Neural crest cell (in vitro differentiated cells): ENCODE measurements around the gene PLB1. TPM values are rescaled to one million over a fixed set of nuclear protein-coding genes. Genes with fewer than 3 reads are reported as not detected.
"Not testable (repeated sequence)": the region's sequence is repeated elsewhere in the genome, so short reads cannot be mapped to it uniquely, and the experiment has no call there.

Source experiments
- DNase-seq: peaks from one replicate; pipeline ENCODE4 v3.0.0; 2021; ENCODE audit warnings: low read depth, mixed read lengths, low spot score
- H3K27ac Mint-ChIP-seq: one replicate; pipeline ENCODE4 v1.8.0; 2021; ENCODE audit warnings: mild to moderate bottlenecking, mixed read lengths; ENCODE audit not compliant: unreplicated experiment
- H3K27me3 Mint-ChIP-seq: 2 replicates; pipeline ENCODE4 v1.8.0; 2021; ENCODE audit warnings: low read depth, mild to moderate bottlenecking, mixed read lengths
- H3K36me3 Mint-ChIP-seq: 2 replicates; pipeline ENCODE4 v1.8.0; 2021; ENCODE audit warnings: low read depth, mild to moderate bottlenecking, mixed read lengths
- H3K4me1 Mint-ChIP-seq: 2 replicates; pipeline ENCODE4 v1.8.0; 2021; ENCODE audit warnings: mixed read lengths
- H3K4me3 Mint-ChIP-seq: one replicate; pipeline ENCODE4 v1.8.0; 2021; ENCODE audit warnings: mild to moderate bottlenecking, mixed read lengths
- H3K9me3 Mint-ChIP-seq: 2 replicates; pipeline ENCODE4 v1.8.0; 2021; ENCODE audit warnings: mixed read lengths
- total RNA-seq: library from RNA; stranded (reverse); gene quantifications from 2 replicates; pipeline ENCODE4 v1.2.1, GENCODE V29; 2021
- TF ChIP-seq, protein P1 (sequence below): fragments of 200-600 bp; sonication (generic); conservative IDR thresholded peaks from 2 replicates; pipeline ENCODE4 v1.5.0; 2021; ENCODE audit warnings: antibody characterized with exemption, mild to moderate bottlenecking

Gene PLB1
- total RNA-seq, 1 donor from 2014 or later: 0.16 TPM

DNA sequence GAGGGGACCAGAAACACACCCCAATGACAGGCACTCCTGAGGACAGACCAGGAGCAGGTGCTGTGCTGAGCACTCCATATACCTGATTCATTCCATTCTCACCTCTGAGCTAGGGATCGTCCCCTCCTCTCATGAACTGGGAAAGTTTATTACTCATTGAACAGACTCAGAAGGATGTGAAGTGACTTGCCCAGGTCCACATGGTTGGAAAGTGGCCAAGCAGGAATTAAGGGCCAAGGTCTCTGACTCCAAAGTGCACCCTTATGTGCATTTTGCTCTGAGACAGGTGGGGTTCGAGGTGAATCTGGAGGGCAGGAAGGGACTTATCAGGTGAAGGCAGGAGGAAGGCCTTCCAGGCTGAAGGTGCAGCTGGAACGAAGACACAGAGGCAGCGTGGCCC, 25.1 kb upstream of the PLB1 start:
- Mint-ChIP-seq H3K36me3 (no peaks in the 10 kb centered on the region), H3K27ac (peak overlapping the region; percentile 72), H3K4me1 (no peaks in the 10 kb centered on the region), H3K4me3 (no peak overlapping the region), H3K27me3 (no peaks in the 10 kb centered on the region), H3K9me3 (no peaks in the 10 kb centered on the region)
- DNase-seq: no peak
- TF ChIP-seq, protein P1, sequence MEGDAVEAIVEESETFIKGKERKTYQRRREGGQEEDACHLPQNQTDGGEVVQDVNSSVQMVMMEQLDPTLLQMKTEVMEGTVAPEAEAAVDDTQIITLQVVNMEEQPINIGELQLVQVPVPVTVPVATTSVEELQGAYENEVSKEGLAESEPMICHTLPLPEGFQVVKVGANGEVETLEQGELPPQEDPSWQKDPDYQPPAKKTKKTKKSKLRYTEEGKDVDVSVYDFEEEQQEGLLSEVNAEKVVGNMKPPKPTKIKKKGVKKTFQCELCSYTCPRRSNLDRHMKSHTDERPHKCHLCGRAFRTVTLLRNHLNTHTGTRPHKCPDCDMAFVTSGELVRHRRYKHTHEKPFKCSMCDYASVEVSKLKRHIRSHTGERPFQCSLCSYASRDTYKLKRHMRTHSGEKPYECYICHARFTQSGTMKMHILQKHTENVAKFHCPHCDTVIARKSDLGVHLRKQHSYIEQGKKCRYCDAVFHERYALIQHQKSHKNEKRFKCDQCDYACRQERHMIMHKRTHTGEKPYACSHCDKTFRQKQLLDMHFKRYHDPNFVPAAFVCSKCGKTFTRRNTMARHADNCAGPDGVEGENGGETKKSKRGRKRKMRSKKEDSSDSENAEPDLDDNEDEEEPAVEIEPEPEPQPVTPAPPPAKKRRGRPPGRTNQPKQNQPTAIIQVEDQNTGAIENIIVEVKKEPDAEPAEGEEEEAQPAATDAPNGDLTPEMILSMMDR: no peak

DNA sequence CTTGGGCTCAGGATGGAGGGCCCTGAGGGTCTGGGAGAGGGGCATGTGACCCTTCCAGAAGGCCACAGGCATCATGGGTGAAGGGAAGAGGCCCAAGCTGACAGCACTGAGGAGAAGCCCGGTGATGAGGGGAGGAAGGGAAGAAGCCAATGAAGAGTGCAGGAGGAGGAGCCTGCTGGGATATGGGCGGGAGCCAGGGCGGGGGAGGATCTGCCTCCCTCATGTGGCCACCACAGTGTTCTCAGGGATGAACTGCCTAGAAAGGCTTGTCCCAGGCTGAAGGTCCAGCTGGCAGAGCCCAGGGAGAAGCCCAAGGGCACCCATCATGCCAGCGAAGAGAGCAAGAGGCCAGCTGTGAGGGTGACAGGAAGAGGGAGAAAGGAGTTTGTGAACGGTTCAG, 24.6 kb upstream of the PLB1 start:
- Mint-ChIP-seq H3K27ac (no peak overlapping the region), H3K27me3 (no peaks in the 10 kb centered on the region), H3K36me3 (no peaks in the 10 kb centered on the region), H3K4me3 (no peak overlapping the region), H3K9me3 (no peaks in the 10 kb centered on the region), H3K4me1 (no peaks in the 10 kb centered on the region)
- DNase-seq: no peak
- TF ChIP-seq, protein P1: no peak

DNA sequence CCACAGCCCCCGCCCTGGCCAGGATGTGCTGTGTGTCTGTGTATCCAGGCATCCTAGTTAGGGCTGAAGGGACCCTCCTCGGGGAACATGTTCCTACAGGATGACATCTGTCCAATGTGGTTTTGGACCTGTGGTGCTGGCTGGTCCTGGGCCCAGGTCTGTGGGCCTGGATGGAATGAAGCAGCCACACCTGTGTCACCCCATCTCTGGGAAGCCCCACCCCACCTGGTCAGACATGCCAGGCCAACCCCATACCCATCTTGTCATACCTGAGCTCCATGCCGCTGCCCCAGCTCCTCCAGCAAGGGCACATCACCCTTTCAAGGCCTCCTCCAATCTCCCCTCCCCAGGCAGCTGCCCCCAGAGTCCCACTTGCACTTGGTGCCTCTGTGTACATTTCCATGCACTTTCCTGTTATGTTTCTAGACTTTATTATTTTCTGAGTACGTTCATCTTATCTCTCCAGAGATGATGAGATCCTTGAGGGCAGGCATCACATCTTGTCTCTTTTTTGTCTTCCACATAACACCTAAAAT, 24.1 kb upstream of the PLB1 start:
- Mint-ChIP-seq H3K27ac (no peak overlapping the region), H3K4me3 (no peak overlapping the region)
- DNase-seq: no peak

DNA sequence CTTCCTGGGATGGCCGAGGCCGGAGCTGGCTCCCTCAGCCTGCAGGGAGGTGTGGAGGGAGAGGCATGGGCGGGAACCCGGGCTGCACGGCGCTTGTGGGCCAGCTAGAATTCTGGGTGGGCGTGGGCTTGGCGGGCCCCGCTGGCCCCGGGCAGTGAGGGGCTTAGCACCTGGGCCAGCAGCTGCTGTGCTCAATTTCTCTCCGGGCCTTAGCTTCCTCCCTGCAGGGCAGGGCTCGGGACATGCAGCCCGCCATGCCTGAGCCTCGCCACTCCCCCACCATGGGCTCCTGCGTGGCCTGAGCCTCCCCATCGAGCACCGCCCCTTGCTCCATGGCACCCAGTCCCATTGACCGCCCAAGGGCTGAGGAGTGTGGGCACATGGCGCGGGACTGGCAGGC, 23.2 kb upstream of the PLB1 start:
- H3K4me1 Mint-ChIP-seq, H3K4me3 Mint-ChIP-seq, H3K27me3 Mint-ChIP-seq, H3K36me3 Mint-ChIP-seq, H3K27ac Mint-ChIP-seq, DNase-seq, H3K9me3 Mint-ChIP-seq: not testable (repeated sequence)

More for the DNA sequence above, 24.1 kb upstream of the PLB1 start:
- Mint-ChIP-seq H3K27me3 (no peaks in the 10 kb centered on the region), H3K4me1 (no peaks in the 10 kb centered on the region), H3K9me3 (no peaks in the 10 kb centered on the region), H3K36me3 (no peaks in the 10 kb centered on the region)
- TF ChIP-seq, protein P1: no peak

DNA sequence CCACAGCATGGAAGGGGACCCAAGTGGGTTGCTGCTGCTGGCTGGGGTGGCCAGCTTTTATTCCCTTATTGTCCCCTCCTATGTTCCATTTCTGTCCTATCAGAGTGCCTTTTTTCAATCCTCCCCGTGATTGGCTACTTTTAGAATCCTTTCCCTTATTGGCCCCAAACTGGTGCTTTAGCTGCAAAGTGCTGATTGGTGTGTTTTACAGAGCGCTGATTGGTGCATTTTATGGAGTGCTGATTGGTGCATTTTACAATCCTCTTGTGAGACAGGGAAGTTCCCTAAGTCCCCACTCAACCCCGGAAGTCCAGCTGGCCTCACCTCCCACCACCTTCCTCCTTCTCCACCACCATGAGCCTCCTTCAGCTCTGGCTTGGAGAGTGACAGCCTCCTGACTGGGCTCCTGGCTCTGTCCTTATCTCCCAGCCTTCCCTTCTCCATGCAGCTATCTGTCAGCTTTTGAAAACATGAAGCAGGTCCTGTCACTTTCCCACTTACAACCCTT, 20.7 kb upstream of the PLB1 start:
- Mint-ChIP-seq H3K4me3 (no peak overlapping the region), H3K27ac (no peak overlapping the region), H3K9me3 (no peaks in the 10 kb centered on the region), H3K4me1 (no peaks in the 10 kb centered on the region), H3K36me3 (no peaks in the 10 kb centered on the region), H3K27me3 (no peaks in the 10 kb centered on the region)
- DNase-seq: no peak
- TF ChIP-seq, protein P1: no peak

DNA sequence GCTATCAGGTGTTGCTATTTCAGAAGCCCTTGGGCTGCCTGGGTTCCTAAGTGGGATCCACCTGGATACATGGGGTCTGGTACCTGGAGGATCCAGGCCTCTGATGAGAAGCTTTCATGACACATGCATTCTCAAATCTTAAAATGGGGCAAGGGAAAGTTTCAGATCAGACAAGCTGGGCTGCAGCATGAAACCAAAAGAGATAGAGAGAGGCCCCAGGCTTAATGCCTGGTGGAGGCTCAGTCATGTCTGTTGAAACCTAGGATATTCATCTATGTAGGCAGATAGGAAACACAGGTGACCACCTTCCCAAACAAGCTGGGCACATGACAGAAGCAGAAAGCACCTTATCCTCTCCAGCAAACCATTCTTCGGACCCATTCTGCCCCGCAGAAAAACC, 18.8 kb upstream of the PLB1 start:
- H3K4me1 Mint-ChIP-seq: no peaks in the 10 kb centered on the region
- H3K9me3 Mint-ChIP-seq: no peaks in the 10 kb centered on the region

More for the DNA sequence above, 18.8 kb upstream of the PLB1 start:
- no peaks in the 10 kb centered on the region for H3K27me3 Mint-ChIP-seq
- TF ChIP-seq, protein P1: no peak
- H3K27ac Mint-ChIP-seq: no peak overlapping the region
- H3K36me3 Mint-ChIP-seq: no peaks in the 10 kb centered on the region
- H3K4me3 Mint-ChIP-seq: no peak overlapping the region
- DNase-seq: no peak
